Measurements from ENCODE around the gene EAPP. TPM values are rescaled to one million over a fixed set of nuclear protein-coding genes. Genes with fewer than 3 reads are reported as not detected.
"Not testable (repeated sequence)": the region's sequence is repeated elsewhere in the genome, so short reads cannot be mapped to it uniquely, and the experiment has no call there.

The EAPP gene
- polyA plus RNA-seq, 1 donor = 52.3 TPM

- not testable (repeated sequence) for DNase-seq; H3K27ac ChIP-seq (ENCODE audit: low read length); H3K27me3 ChIP-seq (ENCODE audit: control insufficient read depth, insufficient read depth, low read length); H3K36me3 ChIP-seq (ENCODE audit: control insufficient read depth, insufficient read depth, low read length); H3K4me3 ChIP-seq (ENCODE audit: low read length); H3K9me3 ChIP-seq (ENCODE audit: control insufficient read depth, low read depth, low read length)
- 100% methylated on average over 4 of the region's 9 CpGs for WGBS (ENCODE audit: insufficient coverage, low lambda C conversion rate)
- H3K4me1 ChIP-seq (ENCODE audit: control insufficient read depth, insufficient read depth, low read length) = peaks cover 15% of the 10 kb centered on the region
Measured at GRCh38 chr14:34504027-34504426, 35.5 kb downstream of the EAPP start.

DNA sequence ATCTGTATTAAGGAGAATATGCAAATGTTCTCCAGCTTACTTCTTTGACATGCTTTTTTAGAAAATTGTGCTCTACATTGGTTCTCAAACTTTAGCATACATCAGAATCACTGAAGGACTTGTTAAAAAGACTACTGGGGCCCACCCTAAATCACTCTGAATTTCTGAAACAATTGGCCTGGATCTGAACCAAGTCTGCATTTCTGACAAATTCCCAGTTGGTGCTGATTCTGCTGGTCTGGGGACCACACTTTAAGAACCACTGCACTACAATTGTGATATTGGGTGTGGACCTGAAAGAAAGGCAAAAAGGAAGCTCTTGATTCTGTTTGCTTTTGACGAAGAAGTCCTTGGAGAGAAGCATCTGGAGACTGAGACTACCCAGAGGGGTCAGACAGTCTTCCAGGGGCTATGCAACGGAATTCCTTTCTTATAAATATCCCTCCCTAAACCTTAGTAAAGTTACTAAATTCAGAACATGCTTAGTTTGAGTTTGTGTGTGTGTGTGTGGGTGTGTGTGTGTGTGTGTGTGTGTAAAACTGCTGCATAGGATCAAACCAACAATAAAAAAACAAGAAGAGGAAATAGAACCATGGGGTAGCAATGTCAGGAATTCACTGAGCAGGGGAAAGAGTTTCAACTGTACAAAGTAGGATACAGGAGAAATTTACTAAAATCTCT lies 36.8 kb downstream of the EAPP start:
- H3K27ac ChIP-seq (ENCODE audit: low read length) = no peak overlapping the region
- H3K4me1 ChIP-seq (ENCODE audit: control insufficient read depth, insufficient read depth, low read length) = peaks cover 19% of the 10 kb centered on the region
- WGBS (ENCODE audit: insufficient coverage, low lambda C conversion rate) = no CpG with 5 or more reads among the region's 2 CpGs

DNA sequence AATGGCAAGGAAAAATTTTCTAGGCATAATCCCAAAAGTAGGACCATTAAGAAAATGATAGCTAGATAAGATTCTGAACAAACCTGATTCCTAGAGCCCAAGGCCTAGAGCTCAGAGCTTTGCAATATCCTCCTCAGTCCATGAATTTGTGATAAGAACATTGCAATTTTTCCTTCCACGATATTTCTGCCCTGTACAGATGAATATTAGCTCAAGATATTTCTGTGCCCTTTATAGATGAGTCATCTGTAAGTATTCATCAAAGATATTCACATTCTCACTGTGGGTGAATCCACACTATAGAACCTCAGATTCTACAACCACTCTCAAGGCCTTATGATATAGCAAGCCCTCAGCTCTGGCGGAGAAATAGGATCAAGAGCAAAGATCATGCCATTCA lies 37.5 kb downstream of the EAPP start:
- Histone ChIP-seq H3K4me3 (ENCODE audit: low read length) (no peak overlapping the region), H3K36me3 (ENCODE audit: control insufficient read depth, insufficient read depth, low read length) (no peaks in the 10 kb centered on the region), H3K9me3 (ENCODE audit: control insufficient read depth, low read depth, low read length) (no peaks in the 10 kb centered on the region), H3K4me1 (ENCODE audit: control insufficient read depth, insufficient read depth, low read length) (peaks cover 26% of the 10 kb centered on the region), H3K27me3 (ENCODE audit: control insufficient read depth, insufficient read depth, low read length) (no peaks in the 10 kb centered on the region), H3K27ac (ENCODE audit: low read length) (no peak overlapping the region)
- no peak for DNase-seq
- WGBS (ENCODE audit: insufficient coverage, low lambda C conversion rate) = 60% methylated on average over 1 of the region's 2 CpGs

More for the DNA sequence above, 36.8 kb downstream of the EAPP start:
- H3K36me3 ChIP-seq (ENCODE audit: control insufficient read depth, insufficient read depth, low read length) = no peaks in the 10 kb centered on the region
- no peaks in the 10 kb centered on the region for H3K9me3 ChIP-seq (ENCODE audit: control insufficient read depth, low read depth, low read length)
- no peak for DNase-seq
- no peaks in the 10 kb centered on the region for H3K27me3 ChIP-seq (ENCODE audit: control insufficient read depth, insufficient read depth, low read length)
- H3K4me3 ChIP-seq (ENCODE audit: low read length) = no peak overlapping the region

DNA sequence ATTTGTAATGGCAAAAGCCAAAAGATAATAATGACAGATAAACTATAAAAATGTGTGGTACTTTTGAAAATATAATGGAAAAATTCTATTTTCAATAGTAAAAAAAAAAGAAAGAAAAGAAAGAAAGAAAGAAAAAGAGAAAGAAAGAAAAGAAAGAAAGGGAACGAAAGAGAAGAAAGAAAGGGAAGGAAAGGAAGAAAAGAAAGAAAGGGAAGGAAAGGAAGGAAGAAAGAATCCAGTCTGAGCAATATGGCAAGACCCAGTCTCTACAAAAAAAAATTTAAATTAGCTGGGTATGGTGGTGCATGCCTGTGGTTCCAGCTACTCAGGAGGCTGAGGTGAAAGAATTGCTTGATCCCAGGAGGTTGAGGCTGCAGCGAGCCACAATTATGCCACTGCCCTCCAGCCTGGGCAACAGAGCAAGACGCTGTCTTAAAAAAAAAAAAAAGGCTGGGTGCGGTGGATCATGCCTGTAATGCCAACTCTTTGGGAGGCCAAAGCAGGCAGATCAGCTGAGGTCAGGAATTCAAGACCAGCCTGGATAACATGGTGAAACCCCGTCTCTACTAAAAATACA lies 38.4 kb downstream of the EAPP start:
- no peaks in the 10 kb centered on the region for H3K27me3 ChIP-seq (ENCODE audit: control insufficient read depth, insufficient read depth, low read length)
- H3K27ac ChIP-seq (ENCODE audit: low read length) = no peak overlapping the region
- H3K4me1 ChIP-seq (ENCODE audit: control insufficient read depth, insufficient read depth, low read length) = peaks cover 21% of the 10 kb centered on the region
- H3K4me3 ChIP-seq (ENCODE audit: low read length) = no peak overlapping the region
- DNase-seq = no peak
- no peaks in the 10 kb centered on the region for H3K36me3 ChIP-seq (ENCODE audit: control insufficient read depth, insufficient read depth, low read length)
- H3K9me3 ChIP-seq (ENCODE audit: control insufficient read depth, low read depth, low read length) = no peaks in the 10 kb centered on the region
- WGBS (ENCODE audit: insufficient coverage, low lambda C conversion rate) = 93% methylated on average over 1 of the region's 5 CpGs

DNA sequence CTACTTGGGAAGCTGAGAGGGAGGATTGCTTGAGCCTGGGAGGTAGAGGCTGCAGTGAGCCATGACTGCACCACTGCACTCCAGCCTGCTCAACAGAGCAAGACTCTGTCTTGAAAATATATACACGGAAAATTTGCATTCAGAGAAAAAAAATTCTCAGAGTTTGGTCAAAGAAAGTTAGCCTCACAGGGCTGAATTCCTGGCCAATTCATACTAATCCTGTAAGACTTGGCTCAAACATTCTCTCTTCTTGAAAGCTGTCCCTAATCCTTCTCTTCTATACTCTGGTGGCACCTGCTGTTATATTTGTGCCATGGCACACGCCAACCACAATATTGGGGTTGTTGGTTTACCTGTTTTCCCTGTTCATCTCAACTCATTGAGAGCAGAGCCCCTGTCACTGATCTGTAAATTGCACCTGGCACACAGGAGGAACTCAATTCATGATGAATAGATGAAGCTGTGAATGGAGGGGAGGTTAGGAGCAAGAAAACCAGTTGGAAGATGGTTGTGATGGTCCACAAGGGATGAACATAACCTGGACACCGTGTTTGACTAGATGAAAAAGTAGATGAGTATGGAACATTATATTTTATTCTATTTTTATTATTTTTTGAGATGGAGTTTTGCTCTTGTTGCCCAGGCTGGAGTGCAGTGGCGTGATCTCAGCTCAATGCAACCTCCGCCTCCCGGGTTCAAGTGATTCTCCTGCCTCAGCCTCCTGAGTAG lies 40.7 kb downstream of the EAPP start:
- 60% methylated on average over 1 of the region's 6 CpGs for WGBS (ENCODE audit: insufficient coverage, low lambda C conversion rate)
- no peaks in the 10 kb centered on the region for H3K9me3 ChIP-seq (ENCODE audit: control insufficient read depth, low read depth, low read length)
- H3K36me3 ChIP-seq (ENCODE audit: control insufficient read depth, insufficient read depth, low read length) = no peaks in the 10 kb centered on the region
- peak; percentile 11 to 38 for DNase-seq
- no peak overlapping the region for H3K4me3 ChIP-seq (ENCODE audit: low read length)
- no peak overlapping the region for H3K27ac ChIP-seq (ENCODE audit: low read length)
- peaks cover 12% of the 10 kb centered on the region for H3K4me1 ChIP-seq (ENCODE audit: control insufficient read depth, insufficient read depth, low read length)
- no peaks in the 10 kb centered on the region for H3K27me3 ChIP-seq (ENCODE audit: control insufficient read depth, insufficient read depth, low read length)

- DNase-seq = peak; percentile 76 to 89
- WGBS (ENCODE audit: insufficient coverage, low lambda C conversion rate) = 48% methylated on average over 2 of the region's 14 CpGs
- H3K9me3 ChIP-seq (ENCODE audit: control insufficient read depth, low read depth, low read length) = no peaks in the 10 kb centered on the region
Measured at GRCh38 chr14:34496679-34497513, 42.6 kb downstream of the EAPP start.

DNA sequence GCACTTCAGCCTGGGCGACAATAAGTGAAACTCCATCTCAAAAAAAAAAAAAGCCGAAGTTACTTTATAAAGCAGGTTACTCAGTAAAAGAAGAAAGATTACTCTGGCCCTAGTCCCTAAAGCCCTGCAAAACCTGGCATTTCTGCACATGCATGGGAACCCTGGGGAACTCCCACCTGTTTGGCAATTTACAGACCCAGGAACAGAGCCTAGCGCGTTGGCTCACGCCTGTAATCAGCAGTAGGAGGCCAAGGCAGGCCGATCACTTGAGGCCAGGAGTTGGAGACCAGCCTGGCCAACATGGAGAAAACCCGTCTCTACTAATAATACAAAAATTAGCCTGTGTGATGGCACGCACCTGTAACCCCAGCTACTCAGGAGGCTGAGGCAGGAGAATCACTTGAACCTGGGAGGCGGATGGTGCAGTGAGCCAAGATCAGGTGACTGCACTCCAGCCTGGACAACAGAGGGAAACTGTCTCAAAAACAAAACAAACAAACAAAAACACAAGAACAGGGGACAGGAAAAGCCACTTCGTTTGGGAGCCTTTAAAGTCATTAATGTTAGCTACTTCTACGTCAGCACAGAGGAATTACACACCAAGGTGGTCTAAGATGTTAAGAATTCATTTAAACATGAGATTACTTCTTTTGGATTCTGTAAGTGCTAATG lies 43.4 kb downstream of the EAPP start:
- no peaks in the 10 kb centered on the region for H3K36me3 ChIP-seq (ENCODE audit: control insufficient read depth, insufficient read depth, low read length)
- no peak overlapping the region for H3K4me3 ChIP-seq (ENCODE audit: low read length)
- WGBS (ENCODE audit: insufficient coverage, low lambda C conversion rate) = 100% methylated on average over 1 of the region's 11 CpGs
- DNase-seq = no peak
- H3K27me3 ChIP-seq (ENCODE audit: control insufficient read depth, insufficient read depth, low read length) = no peaks in the 10 kb centered on the region
- peaks cover 12% of the 10 kb centered on the region for H3K4me1 ChIP-seq (ENCODE audit: control insufficient read depth, insufficient read depth, low read length)
- peak overlapping the region; percentile 60 for H3K27ac ChIP-seq (ENCODE audit: low read length)
- no peaks in the 10 kb centered on the region for H3K9me3 ChIP-seq (ENCODE audit: control insufficient read depth, low read depth, low read length)

More at GRCh38 chr14:34496679-34497513, 42.6 kb downstream of the EAPP start:
- H3K4me1 ChIP-seq (ENCODE audit: control insufficient read depth, insufficient read depth, low read length) = peaks cover 12% of the 10 kb centered on the region
- H3K36me3 ChIP-seq (ENCODE audit: control insufficient read depth, insufficient read depth, low read length) = no peaks in the 10 kb centered on the region
- H3K27ac ChIP-seq (ENCODE audit: low read length) = peak overlapping the region; percentile 60
- H3K4me3 ChIP-seq (ENCODE audit: low read length) = no peak overlapping the region
- H3K27me3 ChIP-seq (ENCODE audit: control insufficient read depth, insufficient read depth, low read length) = no peaks in the 10 kb centered on the region

- H3K4me1 ChIP-seq (ENCODE audit: control insufficient read depth, insufficient read depth, low read length) = no peaks in the 10 kb centered on the region
- 88% methylated on average over 1 of the region's 1 CpG for WGBS (ENCODE audit: insufficient coverage, low lambda C conversion rate)
- H3K27me3 ChIP-seq (ENCODE audit: control insufficient read depth, insufficient read depth, low read length) = no peaks in the 10 kb centered on the region
- no peaks in the 10 kb centered on the region for H3K36me3 ChIP-seq (ENCODE audit: control insufficient read depth, insufficient read depth, low read length)
- DNase-seq = no peak
- no peak overlapping the region for H3K27ac ChIP-seq (ENCODE audit: low read length)
- no peak overlapping the region for H3K4me3 ChIP-seq (ENCODE audit: low read length)
- H3K9me3 ChIP-seq (ENCODE audit: control insufficient read depth, low read depth, low read length) = no peaks in the 10 kb centered on the region
Measured at GRCh38 chr14:34489324-34489723, 50.2 kb downstream of the EAPP start.

- Histone ChIP-seq H3K4me3 (ENCODE audit: low read length) (no peak overlapping the region), H3K27ac (ENCODE audit: low read length) (no peak overlapping the region), H3K9me3 (ENCODE audit: control insufficient read depth, low read depth, low read length) (no peaks in the 10 kb centered on the region), H3K27me3 (ENCODE audit: control insufficient read depth, insufficient read depth, low read length) (no peaks in the 10 kb centered on the region), H3K4me1 (ENCODE audit: control insufficient read depth, insufficient read depth, low read length) (no peaks in the 10 kb centered on the region), H3K36me3 (ENCODE audit: control insufficient read depth, insufficient read depth, low read length) (no peaks in the 10 kb centered on the region)
- DNase-seq = no peak
- WGBS (ENCODE audit: insufficient coverage, low lambda C conversion rate) = 100% methylated on average over 2 of the region's 7 CpGs
Measured at GRCh38 chr14:34488528-34488927, 51.0 kb downstream of the EAPP start.

DNA sequence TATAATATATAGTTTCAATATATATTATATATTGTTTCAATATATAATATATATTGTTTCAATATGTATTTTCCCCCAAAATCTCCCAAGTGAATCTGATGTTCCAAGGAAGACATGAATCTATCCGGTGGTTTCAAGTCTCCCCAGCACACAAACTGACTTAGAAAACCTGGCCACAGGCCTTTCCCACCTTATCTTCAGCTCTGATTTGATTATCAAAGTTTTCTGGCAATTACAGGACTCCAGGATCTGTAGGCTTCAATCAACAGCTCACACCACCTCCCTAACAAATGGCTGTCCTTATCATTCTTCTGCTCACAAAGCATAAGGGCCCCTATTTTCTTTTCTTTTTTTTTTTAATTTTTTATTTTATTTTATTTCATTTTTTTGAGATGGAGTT lies 54.8 kb downstream of the EAPP start:
- no CpG with 5 or more reads among the region's 1 CpG for WGBS (ENCODE audit: insufficient coverage, low lambda C conversion rate)
- DNase-seq = no peak
- H3K27me3 ChIP-seq (ENCODE audit: control insufficient read depth, insufficient read depth, low read length) = no peaks in the 10 kb centered on the region
- H3K36me3 ChIP-seq (ENCODE audit: control insufficient read depth, insufficient read depth, low read length) = no peaks in the 10 kb centered on the region
- no peak overlapping the region for H3K4me3 ChIP-seq (ENCODE audit: low read length)
- no peak overlapping the region for H3K27ac ChIP-seq (ENCODE audit: low read length)
- H3K4me1 ChIP-seq (ENCODE audit: control insufficient read depth, insufficient read depth, low read length) = no peaks in the 10 kb centered on the region
- no peaks in the 10 kb centered on the region for H3K9me3 ChIP-seq (ENCODE audit: control insufficient read depth, low read depth, low read length)

Data from large intestine (tissue), 3 donors.